GM18868 (cell line): Measurements from ENCODE around the gene DTX1.
"Not testable (repeated sequence)": the region's sequence is repeated elsewhere in the genome, so short reads cannot be mapped to it uniquely, and the experiment has no call there.

Experiments used
- ATAC-seq: cut with Tn5 transposase; IDR thresholded peaks from one replicate; pipeline ENCODE4 v1.9.1; 2021; ENCODE audit warnings: mild to moderate bottlenecking, moderate library complexity; ENCODE audit not compliant: unreplicated experiment

Gene DTX1

DNA sequence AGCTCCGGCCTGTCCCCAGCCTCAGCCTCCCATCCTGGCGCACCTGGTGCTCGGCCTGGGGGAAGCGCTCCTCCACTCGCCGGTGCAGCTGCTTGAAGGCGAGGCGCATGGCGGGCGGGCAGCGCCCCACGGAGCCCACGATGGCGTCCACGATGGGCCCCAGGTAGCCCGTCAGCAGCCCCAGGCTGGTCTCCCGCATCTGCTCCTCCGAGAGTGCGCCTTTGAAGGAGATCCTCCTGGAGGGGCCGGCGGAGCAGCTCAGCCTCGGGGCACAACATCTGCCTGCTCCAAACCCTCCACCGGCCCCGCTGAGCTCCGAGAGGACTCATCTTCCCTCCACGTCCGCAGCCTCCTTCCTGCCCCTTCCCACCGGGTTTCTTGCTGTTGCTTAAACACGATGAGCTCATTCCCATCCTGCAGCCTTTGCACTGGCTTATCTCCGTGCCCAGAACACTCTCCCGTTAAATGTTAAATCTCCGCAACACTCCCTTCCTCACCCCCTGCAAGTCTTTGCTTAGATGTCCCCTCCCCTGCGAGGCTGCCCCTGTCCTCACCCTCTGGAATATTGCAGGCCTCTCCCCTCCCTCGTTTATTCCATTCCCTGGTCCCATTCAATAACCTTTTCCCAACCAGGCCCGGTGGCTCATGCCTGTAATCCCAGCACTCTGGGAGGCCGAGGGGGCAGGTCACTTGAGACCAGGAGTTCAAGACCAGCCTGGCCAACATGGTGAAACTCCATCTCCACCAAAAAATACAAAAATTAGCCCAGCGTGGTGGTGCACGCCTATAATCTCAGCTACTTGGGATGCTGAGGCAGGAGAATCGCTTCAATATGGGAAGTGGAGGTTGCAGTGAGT is 55.7 kb downstream of the DTX1 start:
- ATAC-seq: no peak

- no peak for ATAC-seq
Measured at GRCh38 chr12:113113397-113113796, 56.9 kb downstream of the DTX1 start.

GRCh38 chr12:113114447-113115178 is 58.1 kb downstream of the DTX1 start:
- ATAC-seq: no peak

- no peak for ATAC-seq
Measured at GRCh38 chr12:113115455-113116126, 59.1 kb downstream of the DTX1 start.

GRCh38 chr12:113116875-113117274 is 60.3 kb downstream of the DTX1 start:
- no peak for ATAC-seq

GRCh38 chr12:113117684-113118083 is 61.2 kb downstream of the DTX1 start:
- not testable (repeated sequence) for ATAC-seq

DNA sequence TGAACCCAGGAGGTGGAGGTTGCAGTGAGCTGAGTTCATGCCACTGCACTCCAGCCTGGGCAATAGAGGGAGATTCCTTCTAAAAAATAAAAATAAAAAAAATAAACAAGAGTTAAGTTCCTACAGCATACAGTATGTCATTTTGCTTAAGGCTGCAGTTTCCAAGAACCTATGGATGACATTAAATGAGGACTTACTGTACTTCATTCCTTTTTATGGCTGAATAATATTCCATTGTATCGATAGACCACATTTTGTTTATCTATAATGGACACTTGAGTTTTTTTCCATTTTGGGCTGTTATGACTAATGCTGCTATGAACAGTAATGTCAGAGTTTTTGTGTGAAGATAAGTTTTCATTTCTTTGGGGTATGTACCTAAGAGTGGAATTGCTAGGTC is 61.6 kb downstream of the DTX1 start:
- ATAC-seq: no peak

GRCh38 chr12:113119980-113120669 is 63.6 kb downstream of the DTX1 start:
- no peak for ATAC-seq

DNA sequence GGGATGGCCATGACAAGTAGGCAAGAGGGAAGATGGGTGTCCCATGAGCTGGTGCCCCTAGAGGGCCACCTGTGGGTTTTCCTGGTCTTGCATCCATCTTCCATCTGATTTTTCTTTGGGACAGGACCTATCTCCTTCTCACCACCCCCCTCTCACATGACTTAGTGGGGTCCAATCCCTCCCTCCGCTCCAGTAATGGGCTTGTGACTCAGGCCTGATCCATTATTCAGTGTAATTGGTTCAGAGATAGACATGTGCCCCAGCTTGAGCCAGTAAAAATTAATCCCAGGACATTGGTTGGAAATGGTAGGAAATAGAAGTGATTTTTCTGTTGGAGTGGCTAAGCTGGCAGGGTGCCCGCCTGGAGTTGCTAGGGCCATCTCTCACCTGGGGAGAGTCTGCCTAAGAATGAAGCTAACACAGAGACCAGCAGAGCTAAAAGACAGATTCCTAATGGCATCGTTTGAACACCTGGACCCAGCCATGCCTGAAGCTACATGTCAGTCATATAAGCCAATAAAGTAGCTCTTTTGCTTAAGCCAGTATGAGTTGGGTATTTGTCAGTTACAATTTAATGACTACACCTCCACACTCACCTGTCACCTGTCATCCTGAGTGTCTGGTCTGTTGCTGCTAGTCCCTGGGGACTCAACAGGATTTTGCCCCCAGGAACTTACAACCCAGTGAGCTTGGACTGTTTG is 64.3 kb downstream of the DTX1 start:
- no peak for ATAC-seq

- no peak for ATAC-seq
Measured at GRCh38 chr12:113127791-113128199, 71.3 kb downstream of the DTX1 start.

- ATAC-seq: no peak
Measured at GRCh38 chr12:113128802-113129663, 72.5 kb downstream of the DTX1 start.

DNA sequence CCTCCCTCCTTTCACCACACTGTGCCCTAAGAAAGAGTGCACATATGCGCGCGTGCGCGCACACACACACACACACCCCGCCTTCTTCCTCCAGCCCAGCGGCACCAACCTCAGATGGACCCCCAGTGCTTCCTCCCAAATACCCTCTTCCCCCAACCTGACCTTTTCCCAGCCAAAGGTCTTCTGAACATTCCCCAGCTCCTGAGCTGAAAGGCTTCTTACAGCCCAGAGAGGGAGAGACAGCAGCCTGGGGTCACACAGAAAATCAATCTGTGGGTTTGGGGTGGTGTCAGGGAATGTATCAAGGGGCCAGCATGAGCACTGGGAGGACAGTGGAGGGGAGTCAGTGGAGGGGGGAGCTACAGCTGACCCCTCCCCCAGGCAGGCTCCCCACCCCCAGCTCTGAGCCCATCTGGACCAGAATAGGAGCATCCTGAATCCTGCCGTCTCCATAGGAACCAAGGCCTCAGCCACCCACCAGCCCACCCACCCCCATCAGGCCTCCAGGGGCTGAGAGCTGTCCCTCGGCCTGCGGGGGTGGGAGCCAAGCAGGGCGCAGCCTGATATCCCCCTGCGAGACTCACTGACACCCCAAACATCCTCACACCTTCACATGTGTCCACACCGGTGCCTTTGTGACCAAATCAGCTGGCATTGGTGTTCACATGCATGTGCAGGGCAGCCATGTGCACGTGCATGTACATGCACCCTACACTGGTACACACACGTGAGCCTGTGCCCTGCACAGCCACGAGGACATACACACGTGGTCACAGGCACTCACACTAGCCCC is 73.3 kb downstream of the DTX1 start:
- ATAC-seq: no peak

DNA sequence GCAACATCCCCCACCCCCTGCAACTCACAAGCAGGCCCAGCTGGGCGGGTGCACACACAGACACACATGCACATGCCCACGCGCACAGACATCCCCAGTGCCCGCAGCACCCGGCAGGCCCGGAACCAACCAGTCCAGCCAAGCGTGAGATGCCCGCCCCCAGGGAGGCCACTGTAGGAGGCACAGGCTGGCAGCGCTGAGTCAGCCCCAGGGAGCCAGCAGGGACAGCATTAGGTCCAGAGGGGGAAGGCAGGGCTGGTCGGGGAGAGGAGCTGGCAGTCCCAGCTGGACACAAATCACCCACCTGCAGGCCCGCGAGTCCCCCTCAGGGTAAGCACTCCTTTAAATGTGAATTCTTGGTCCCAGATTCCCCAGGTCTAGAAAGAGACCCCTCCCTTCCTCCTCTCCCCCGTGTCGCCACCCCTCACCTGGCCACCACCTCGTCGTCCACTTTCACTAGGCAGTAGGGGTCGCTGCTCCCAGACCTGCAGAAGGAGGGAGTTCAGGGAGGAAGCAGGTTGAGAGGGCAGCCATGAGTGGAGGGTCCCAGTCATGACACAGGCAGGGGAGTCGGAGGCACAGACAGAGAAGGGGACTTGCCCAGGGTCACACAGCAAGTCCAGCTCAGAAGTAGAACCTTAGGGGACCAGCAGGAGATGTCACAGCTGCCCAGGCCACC is 74.1 kb downstream of the DTX1 start:
- no peak for ATAC-seq

DNA sequence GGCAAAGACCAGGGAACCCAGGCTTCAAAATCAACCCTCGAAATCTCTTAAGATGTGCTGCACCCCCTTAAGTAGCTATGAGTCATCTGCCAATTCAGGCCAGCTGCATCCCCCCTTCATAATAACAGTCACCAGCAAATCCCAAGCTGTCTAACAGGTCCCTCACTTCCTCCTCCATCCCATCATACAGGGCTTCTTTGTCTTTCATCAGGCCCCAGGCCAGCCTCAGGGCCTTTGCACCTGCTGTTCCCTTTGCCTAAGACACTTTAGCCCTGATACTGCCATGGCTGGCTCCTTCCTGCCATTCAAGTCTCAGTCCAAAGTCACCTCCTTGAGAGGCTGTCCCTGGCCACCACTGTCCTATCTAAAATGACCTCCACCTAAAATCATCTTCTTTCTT is 75.0 kb downstream of the DTX1 start:
- no peak for ATAC-seq

DNA sequence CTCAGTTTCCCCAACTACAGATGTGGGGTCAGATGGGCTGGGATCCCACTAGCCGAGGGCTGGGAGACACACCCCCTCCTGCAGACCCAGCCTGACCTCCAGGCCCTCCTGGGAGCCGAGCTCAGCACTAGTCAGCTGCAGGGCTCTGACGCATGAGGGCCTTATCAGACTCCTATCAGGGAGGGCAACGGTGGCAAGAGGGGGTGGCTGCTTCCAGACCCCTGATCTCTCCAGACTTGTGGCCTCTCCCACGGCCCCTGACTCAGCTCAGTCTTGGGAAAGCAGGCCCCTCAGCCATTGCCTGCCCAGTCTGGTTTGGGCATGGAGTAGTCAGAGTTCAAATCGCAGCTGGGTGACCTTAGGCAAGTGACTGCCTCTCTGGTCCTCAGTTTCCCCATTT is 76.5 kb downstream of the DTX1 start:
- no peak for ATAC-seq

DNA sequence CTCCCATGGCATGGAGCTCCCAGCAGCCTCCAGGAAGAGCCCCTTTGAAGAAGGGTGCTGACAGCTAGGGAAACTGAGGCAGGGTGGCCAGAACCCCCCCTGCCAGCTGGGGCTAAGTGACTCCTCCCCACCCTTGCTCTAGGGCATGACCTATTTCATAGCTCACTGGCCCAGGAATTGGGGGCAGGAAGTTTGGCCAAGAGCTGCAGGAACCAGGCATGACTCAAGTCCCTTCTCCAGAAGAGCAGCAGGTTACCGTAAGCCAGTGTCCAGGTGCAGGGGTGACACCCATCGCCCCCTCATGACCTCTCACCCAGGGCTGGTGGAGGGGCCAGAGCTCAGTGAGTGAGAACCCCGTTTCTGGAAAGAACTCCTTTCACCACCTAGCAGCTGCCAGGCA is 77.1 kb downstream of the DTX1 start:
- no peak for ATAC-seq

GRCh38 chr12:113134071-113134470 is 77.5 kb downstream of the DTX1 start:
- no peak for ATAC-seq

- no peak for ATAC-seq
Measured at GRCh38 chr12:113134521-113134951, 78.0 kb downstream of the DTX1 start.
